GM12892 (cell line): ENCODE measurements around the gene AADAC.

Source experiments
- POLR2A ChIP-seq: IDR thresholded peaks from 2 replicates; pipeline ENCODE4 v1.6.1; 2011; ENCODE audit warnings: low read depth, low read length, control low read depth
- POLR2AphosphoS5 ChIP-seq: IDR thresholded peaks from 2 replicates; pipeline ENCODE4 v1.6.1; 2011; ENCODE audit warnings: low read depth, low read length, control low read depth
- TAF1 ChIP-seq: IDR thresholded peaks from 2 replicates; pipeline ENCODE4 v1.6.1; 2011; ENCODE audit warnings: low read depth, mild to moderate bottlenecking, control low read depth, low read length, borderline replicate concordance

DNA sequence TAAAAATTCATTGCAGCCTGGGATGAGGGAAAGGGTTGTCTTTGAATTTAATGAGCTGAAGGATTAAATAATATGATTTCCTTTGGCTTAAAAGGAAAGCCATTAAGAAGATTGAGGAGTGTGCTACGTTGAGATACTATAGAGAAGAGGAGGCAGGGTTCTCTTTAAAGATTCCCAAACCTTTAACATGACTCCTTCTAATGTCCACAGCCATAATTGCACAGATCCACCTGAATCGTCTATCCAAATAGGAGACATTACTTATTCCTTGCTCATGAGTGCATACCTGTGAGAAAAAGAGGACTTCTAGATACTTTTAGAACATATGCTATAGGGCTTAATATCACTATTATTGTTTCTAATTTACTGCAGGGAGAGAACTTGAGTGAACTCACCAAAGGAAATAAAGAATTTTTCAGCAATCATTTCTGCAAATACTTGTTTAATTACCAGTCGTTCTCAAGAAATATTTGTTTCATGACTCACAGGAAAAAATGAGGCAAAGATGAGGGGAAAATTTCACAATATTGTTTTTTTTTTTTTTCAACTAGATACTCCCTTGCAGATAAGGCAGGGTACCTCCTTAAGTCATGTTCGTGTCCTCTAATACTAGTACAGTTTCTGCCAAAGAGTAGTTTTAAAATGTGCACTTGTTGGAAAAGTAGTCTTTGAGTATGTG lies 50.6 kb downstream of the AADAC start:
- TF ChIP-seq POLR2A (no peak), POLR2AphosphoS5 (no peak), TAF1 (no peak)
